ENCODE measurements around the gene WDR5. TPM values are rescaled to one million over a fixed set of nuclear protein-coding genes. Genes with fewer than 3 reads are reported as not detected.

The WDR5 gene
- total and polyA plus RNA-seq, 9 of the 15 experiments (the other 6 are each of a cell fraction or from before 2014, with no cell fraction given), result 3.0 to 56.8 (median 38.6) TPM

DNA sequence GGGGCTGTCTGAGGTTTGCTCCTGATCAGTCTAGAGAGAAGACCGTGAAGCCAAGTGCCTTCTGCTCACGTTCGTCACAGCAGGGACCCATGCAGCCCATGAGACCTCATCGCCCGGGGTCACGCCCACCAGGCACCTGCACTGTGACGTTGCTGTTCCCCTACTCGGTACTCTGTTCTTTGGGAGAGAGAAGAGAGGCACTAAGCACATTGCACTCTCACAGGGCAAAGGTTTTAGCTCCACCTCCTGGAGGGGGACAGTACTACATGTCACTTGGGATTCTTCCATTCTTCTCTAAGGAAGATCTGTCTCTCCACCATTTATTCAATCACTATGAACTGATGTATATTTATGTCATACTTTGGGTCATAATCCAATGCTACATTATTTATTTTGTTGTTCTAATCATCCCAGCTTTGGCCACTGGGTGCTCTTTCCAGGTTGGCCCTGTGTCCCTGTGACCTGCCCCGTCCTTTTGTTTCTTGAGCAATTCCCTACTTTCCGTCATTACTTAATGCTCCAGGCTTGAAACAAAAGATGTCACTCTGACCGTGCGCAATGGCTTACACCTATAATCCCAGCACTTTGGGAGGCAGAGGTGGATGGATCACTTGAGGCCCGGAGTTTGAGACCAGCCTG is 36.6 kb upstream of the WDR5 start (continued):
- no peak for TF ChIP-seq TAL1 (IDR thresholded peaks at IDR 0.05)
- no peak for TF ChIP-seq DLX4 (CRISPR knock-in tag; IDR thresholded peaks at IDR 0.05)
- TF ChIP-seq CBX8 (IDR thresholded peaks at IDR 0.05; ENCODE audit: borderline replicate concordance, extremely low read depth, low read depth, low read length, poor library complexity, severe bottlenecking), result no peak
- no peak for TF ChIP-seq EZH2 (IDR thresholded peaks at IDR 0.05; ENCODE audit: borderline replicate concordance, low read depth, low read length)
- no peak for TF ChIP-seq NELFE (IDR thresholded peaks at IDR 0.05; ENCODE audit: insufficient read depth, insufficient read length)
- no peak for TF ChIP-seq ZNF561 (CRISPR knock-in tag; conservative IDR thresholded peaks at IDR 0.05)
- no peak for TF ChIP-seq ARID3B (CRISPR knock-in tag; IDR thresholded peaks at IDR 0.05; ENCODE audit: borderline replicate concordance)
- TF ChIP-seq, protein P1, sequence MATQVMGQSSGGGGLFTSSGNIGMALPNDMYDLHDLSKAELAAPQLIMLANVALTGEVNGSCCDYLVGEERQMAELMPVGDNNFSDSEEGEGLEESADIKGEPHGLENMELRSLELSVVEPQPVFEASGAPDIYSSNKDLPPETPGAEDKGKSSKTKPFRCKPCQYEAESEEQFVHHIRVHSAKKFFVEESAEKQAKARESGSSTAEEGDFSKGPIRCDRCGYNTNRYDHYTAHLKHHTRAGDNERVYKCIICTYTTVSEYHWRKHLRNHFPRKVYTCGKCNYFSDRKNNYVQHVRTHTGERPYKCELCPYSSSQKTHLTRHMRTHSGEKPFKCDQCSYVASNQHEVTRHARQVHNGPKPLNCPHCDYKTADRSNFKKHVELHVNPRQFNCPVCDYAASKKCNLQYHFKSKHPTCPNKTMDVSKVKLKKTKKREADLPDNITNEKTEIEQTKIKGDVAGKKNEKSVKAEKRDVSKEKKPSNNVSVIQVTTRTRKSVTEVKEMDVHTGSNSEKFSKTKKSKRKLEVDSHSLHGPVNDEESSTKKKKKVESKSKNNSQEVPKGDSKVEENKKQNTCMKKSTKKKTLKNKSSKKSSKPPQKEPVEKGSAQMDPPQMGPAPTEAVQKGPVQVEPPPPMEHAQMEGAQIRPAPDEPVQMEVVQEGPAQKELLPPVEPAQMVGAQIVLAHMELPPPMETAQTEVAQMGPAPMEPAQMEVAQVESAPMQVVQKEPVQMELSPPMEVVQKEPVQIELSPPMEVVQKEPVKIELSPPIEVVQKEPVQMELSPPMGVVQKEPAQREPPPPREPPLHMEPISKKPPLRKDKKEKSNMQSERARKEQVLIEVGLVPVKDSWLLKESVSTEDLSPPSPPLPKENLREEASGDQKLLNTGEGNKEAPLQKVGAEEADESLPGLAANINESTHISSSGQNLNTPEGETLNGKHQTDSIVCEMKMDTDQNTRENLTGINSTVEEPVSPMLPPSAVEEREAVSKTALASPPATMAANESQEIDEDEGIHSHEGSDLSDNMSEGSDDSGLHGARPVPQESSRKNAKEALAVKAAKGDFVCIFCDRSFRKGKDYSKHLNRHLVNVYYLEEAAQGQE (IDR thresholded peaks at IDR 0.05; ENCODE audit: borderline replicate concordance), result peak; percentile 72; the same call in 1 of the 2 replicates
- TF ChIP-seq, protein P1 (CRISPR knock-in tag; IDR thresholded peaks at IDR 0.05; ENCODE audit: low read depth), result no peak
- no peak for TF ChIP-seq MAFG (tag; conservative IDR thresholded peaks at IDR 0.05)
- no peak for TF ChIP-seq SRSF9 (IDR thresholded peaks at IDR 0.05; ENCODE audit: borderline replicate concordance, low read depth, low read length)
- TF ChIP-seq MCM2 (IDR thresholded peaks at IDR 0.05; ENCODE audit: low read depth), result no peak
- no peak for TF ChIP-seq MAFF (IDR thresholded peaks at IDR 0.05; ENCODE audit: low read length)
- peak; percentile 37; the same call in 1 of the 2 replicates for TF ChIP-seq RB1 (IDR thresholded peaks at IDR 0.05; ENCODE audit: low read depth)
- TF ChIP-seq THRB (CRISPR knock-in tag; conservative IDR thresholded peaks at IDR 0.05), result no peak
- no peak for TF ChIP-seq TAF15 (IDR thresholded peaks at IDR 0.05; ENCODE audit: low read depth, low read length)

Measured in K562 (cell line).